ENCODE measurements around the gene ATP2A3. TPM values are rescaled to one million over a fixed set of nuclear protein-coding genes. Genes with fewer than 3 reads are reported as not detected.
A peak's percentile ranks its signal among the peaks of the same experiment; 100 is the strongest.

Gene ATP2A3
- total RNA-seq, 1 experiment from 2014 or later: 0.04 TPM

- DNase-seq (ENCODE audit: low spot score): no peak
Measured at GRCh38 chr17:3912827-3913226, 51.4 kb downstream of the ATP2A3 start.

DNA sequence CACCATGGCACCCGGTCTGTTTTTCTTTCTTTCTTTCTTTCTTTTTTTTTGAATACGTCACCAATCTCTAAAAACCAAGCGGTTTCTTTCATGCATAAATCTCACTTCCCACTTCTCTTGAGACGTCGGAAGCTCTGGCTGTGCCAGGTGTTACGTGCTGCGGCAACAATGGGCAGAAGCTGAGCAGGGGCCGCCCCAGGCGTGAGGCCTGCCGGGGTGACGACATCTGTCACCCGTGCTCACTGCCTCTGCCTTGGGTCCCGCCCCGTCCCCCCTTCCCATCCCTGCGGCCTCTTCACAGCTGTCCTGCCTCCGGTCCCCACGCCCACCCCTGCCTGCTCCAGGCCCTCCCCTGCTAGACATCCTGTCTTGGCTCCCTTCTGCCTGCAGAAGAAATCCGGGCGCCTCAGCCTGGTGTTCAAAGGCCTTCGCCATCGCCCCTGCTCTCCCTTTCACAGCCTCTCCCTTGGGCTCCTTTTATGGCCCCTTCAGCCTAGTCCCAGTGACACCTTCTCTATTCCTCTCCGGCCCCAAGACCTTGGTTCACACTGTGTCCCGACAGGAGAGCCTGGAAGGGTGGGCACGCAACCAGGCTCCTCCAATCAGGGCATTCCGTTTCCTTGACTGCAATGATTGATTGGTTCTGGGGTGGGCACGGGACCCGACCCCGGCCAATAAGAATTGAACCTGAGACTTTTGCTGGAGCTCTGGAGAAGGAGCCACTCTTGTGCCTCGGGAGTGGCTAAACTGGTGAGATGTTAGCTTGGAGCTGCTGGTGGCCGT lies 52.8 kb downstream of the ATP2A3 start:
- no peak for DNase-seq (ENCODE audit: low spot score)

DNA sequence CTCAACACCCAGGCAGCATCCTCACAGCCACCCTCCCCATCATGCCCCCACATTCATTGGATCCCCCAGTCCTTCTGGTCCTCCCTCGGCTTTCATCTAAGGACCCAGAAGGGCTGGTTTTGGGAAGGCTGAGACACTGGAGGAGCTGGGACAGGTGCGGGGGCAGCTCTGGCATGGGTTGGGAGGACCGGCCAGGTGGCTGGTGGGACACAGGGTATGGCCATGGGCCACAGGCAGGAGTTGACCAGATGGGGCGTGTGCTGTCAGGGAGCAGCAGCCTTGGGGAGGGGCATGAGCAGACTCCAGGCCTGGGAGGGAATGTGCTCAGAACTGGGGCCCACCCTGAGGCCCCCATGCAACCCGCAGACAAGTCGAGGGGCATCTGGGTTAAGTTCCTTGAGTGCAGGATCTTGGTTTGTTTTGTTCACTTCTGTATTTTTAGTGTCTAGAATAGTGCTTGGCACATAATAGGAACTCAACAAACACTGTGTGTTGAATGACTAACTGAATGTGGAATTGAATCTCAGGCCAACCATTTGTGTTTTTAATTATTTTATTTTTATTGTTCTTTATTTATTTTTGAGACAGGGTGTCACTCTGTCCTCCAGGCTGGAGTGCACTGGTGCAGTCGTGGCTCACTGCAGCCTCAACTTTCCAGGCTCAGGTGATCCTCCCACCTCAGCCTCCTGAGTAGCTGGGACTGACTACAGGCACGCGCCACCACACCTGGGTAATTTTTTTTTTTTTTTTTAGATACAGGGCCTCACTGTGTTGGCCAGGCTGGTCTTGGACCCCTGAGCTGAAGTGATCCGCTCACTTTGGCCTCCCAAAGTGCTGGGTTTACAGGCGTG lies 53.6 kb downstream of the ATP2A3 start:
- DNase-seq (ENCODE audit: low spot score): no peak

GRCh38 chr17:3909257-3909656 lies 55.0 kb downstream of the ATP2A3 start:
- DNase-seq (ENCODE audit: low spot score): no peak

- no peak for DNase-seq (ENCODE audit: low spot score)
Measured at GRCh38 chr17:3907483-3908216, 56.6 kb downstream of the ATP2A3 start.

GRCh38 chr17:3906881-3907280 lies 57.4 kb downstream of the ATP2A3 start:
- no peak for DNase-seq (ENCODE audit: low spot score)

- DNase-seq (ENCODE audit: low spot score): no peak
Measured at GRCh38 chr17:3905017-3905520, 59.2 kb downstream of the ATP2A3 start.

GRCh38 chr17:3904501-3904900 lies 59.7 kb downstream of the ATP2A3 start:
- DNase-seq (ENCODE audit: low spot score): no peak

- no peak for DNase-seq (ENCODE audit: low spot score)
Measured at GRCh38 chr17:3903881-3904290, 60.4 kb downstream of the ATP2A3 start.

DNA sequence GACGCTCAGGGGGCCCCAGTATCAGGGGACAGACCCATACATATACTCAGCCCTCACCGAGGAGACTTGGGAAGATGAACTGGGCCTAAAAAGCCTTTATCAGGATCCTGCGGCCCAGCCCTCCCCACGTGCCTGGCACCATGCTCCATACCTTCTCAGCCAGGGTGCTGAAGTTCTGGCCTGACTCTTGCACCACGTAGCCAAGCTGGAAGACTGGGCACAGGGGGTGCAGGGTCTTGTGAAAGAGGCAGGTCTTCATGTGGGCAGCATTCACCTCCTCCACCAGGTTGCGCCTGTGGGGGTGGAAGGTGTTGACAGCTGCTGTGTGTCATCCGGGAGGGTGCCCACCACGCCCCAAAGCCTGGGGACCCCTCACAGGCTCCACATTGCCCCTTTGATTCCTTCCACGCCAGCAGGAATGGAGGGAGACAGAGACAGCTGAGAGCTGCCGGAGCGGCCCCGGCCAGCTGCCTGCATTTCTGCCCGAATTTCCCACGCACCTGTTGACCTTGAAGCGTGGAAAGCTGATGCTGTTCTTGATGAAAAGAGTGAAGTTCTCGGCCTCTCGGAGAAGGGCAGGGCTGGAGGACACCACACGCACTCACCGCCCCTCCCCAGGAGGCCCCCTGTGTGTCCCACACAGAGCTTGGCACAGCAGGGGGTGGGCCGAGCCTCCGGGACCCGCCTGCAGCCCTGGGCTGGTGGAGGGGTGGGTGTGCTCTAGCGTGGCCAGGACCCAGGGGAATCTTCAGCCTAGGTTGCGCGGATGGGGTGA lies 61.0 kb downstream of the ATP2A3 start:
- no peak for DNase-seq (ENCODE audit: low spot score)

- no peak for DNase-seq (ENCODE audit: low spot score)
Measured at GRCh38 chr17:3900646-3901045, 63.6 kb downstream of the ATP2A3 start.

DNA sequence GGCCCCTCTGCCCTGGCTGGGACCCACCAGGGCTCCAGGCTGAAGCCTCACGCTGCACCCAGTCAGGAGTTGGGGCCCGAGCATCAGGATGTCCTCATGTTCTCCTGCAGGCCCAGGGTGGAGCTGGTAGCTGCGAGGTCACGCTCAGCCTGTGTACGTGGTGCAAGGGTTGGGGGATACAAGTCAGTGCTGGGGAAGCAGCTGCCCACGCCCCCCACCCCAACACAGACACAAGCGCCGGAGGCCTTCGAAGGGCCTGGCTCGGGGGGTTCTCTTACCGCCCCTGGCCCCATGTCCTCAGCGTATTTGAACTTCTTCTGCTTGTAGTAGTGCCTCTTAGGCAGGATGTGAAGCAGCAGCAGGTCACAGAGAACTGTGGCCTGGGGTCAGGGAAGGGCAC lies 66.5 kb downstream of the ATP2A3 start:
- DNase-seq (ENCODE audit: low spot score): no peak

DNA sequence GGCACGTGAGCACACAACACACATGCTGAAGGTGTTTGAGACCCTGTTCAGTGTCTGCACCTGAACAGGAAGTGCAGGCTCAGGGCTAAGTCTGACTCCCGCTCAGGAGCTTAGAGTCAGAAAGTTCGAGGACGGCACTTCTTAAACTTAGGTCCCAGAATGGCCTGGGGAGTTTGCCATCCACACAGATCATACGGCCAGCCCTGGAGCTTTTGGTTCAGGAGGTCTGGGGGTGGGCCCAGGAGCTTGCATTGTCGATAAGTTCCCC lies 67.3 kb downstream of the ATP2A3 start:
- DNase-seq (ENCODE audit: low spot score): no peak

DNA sequence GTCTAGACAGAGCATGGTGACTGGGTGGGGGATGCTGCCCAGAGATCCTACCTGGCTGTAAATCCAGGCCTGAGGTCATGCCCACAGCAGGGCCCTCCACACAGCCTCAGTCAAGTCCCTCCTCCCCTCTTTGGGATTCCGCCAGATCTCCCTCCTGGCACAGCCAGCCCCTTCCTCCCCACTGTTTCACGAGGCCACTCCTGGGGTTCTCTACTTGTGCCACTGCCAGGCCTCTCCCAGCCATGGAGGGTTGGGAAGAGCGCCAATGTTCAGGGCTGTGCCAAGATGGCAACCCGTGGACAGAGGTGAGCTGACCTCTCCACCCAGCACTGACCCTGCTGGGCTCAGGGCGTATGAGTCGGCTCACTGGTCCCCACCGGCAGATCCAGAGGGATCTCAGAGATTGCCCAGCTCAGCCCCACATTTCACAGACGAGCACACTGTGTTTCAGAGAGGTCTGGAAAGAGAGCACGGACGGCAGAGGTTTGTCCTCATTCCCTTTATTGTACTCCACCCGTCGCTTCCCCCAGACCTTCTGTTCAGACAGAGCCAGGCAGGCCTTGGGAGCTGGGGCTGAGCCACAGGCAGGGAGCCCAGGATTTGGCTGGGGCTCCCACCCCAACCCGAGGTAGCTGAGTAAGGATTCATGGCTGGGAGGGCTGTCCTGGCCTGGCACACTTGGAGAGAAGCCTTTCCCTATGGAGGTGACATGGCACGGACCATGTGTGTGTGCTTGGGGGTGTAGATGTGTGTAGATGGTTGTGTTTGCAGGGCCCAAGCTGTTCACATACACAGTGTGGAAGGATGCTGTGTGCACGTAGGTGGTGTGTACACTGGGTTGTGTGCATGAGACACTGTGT lies 67.9 kb downstream of the ATP2A3 start:
- DNase-seq (ENCODE audit: low spot score): no peak

DNA sequence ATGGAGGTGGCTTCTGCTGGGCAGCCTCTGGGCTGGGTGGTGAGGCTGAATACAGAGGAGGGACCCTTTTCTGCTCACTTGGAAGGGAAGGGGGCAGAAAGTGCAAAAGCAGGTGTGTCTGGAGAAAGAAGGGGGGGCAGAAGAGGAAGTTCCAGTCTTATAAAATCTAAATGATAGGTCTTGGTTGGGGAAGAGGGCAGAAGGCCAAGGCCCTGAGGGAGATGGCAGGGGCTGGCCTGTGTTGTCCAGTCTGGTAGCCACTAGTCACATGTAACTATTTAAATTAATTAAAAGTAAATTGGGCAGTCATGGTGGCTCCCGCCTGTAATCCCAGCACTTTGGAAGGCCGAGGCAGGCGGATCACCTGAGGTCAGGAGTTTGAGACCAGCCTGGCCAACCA lies 68.9 kb downstream of the ATP2A3 start:
- DNase-seq (ENCODE audit: low spot score): no peak

GRCh38 chr17:3894911-3895343 lies 69.3 kb downstream of the ATP2A3 start:
- peak; percentile 64 for DNase-seq (ENCODE audit: low spot score)

GRCh38 chr17:3894188-3894587 lies 70.0 kb downstream of the ATP2A3 start:
- no peak for DNase-seq (ENCODE audit: low spot score)

- no peak for DNase-seq (ENCODE audit: low spot score)
Measured at GRCh38 chr17:3893720-3894116, 70.5 kb downstream of the ATP2A3 start.

DNA sequence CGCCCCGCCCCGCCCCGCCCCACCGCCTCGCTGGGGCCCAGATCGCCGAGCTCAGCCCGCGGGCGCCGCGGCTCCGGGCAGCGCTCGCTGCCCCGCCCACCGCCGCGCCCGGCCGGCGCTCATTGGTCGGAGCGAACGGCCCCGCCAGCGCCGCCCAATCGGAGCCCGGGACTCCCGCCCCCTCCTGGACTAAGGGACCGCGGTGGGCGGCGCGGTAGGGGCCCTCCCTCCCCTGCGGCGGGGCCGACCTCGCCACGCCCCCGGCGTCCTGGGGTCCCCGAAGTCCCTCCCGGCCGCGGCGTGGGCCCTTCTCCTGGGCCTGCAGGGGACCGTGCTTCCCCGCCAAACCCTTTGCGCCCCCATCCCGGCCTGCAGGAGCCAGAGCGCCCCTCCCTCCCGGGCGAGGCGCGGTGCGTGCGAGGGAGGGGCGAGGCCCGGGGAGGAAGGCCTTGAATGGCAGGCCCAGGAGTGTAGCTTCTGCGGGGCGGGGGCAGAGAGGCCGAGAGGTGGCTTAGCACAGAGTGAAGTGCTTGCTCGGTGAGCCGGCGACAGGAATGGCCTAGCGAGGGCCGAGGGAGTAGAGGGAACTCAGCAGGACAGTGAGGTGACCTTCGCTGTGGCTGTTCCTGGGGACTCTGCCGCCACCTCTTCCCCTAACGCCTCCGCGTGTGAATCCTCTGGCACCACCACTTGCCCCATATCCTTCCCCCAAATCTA lies 71.1 kb downstream of the ATP2A3 start, which contains the start of gene CAMKK1:
TSS of gene CAMKK1 (minus strand) at position 51 of the 717 bp plus-strand sequence. CDS start 7,366 bp downstream, outside the sequence.
- DNase-seq (ENCODE audit: low spot score): peak; percentile 59

All from H4 (cell line).